Endodermal cell (in vitro differentiated cells): ENCODE measurements around the gene GPSM1. TPM values are rescaled to one million over a fixed set of nuclear protein-coding genes. Genes with fewer than 3 reads are reported as not detected.

ENCODE experiments used
- DNase-seq: peaks from one replicate; pipeline ENCODE4 v3.0.0-alpha.2; 2017
- H3K27ac ChIP-seq: 2 replicates; pipeline ENCODE4 v1.5.1; 2013; ENCODE audit warnings: mild to moderate bottlenecking, low read depth, low read length, moderate library complexity
- H3K27me3 ChIP-seq: 2 replicates; pipeline ENCODE4 v1.6.1; 2013; ENCODE audit warnings: mild to moderate bottlenecking, low read length, moderate library complexity; ENCODE audit not compliant: insufficient read depth, control insufficient read depth, poor library complexity, severe bottlenecking
- H3K36me3 ChIP-seq: 2 replicates; pipeline ENCODE4 v1.7.0; 2013; ENCODE audit warnings: mild to moderate bottlenecking, low read length, moderate library complexity; ENCODE audit not compliant: control insufficient read depth, insufficient read depth
- H3K4me1 ChIP-seq: one replicate; pipeline ENCODE4 v1.7.0; 2013; ENCODE audit warnings: low read length; ENCODE audit not compliant: control insufficient read depth, insufficient read depth
- H3K4me3 ChIP-seq: 2 replicates; pipeline ENCODE4 v1.5.1; 2013; ENCODE audit warnings: mild to moderate bottlenecking, low read length, moderate library complexity
- H3K9ac ChIP-seq: 2 replicates; pipeline ENCODE4 v1.6.1; 2013; ENCODE audit warnings: mild to moderate bottlenecking, low read length, moderate library complexity; ENCODE audit not compliant: poor library complexity, severe bottlenecking; ENCODE audit errors: extremely low read depth
- H3K9me3 ChIP-seq: 2 replicates; pipeline ENCODE4 v1.6.1; 2013; ENCODE audit warnings: mild to moderate bottlenecking, low read length, moderate library complexity; ENCODE audit not compliant: control insufficient read depth
- H3K27ac Mint-ChIP-seq: 2 replicates; pipeline ENCODE4 v1.8.0; 2020; ENCODE audit warnings: mixed read lengths
- H3K27me3 Mint-ChIP-seq: 2 replicates; pipeline ENCODE4 v1.8.0; 2021; ENCODE audit warnings: mild to moderate bottlenecking, mixed read lengths; ENCODE audit not compliant: insufficient read depth
- H3K36me3 Mint-ChIP-seq: 2 replicates; pipeline ENCODE4 v1.8.0; 2020; ENCODE audit warnings: low read depth, mixed read lengths
- H3K4me1 Mint-ChIP-seq: 2 replicates; pipeline ENCODE4 v1.8.0; 2020; ENCODE audit warnings: mixed read lengths
- H3K4me3 Mint-ChIP-seq: 2 replicates; pipeline ENCODE4 v1.8.0; 2020; ENCODE audit warnings: mild to moderate bottlenecking, moderate library complexity, mixed read lengths
- H3K9me3 Mint-ChIP-seq: 2 replicates; pipeline ENCODE4 v1.8.0; 2020; ENCODE audit warnings: mild to moderate bottlenecking, mixed read lengths
- CTCF ChIP-seq: fragments of 200-600 bp; sonication (generic); conservative IDR thresholded peaks from 2 replicates; pipeline ENCODE4 v1.5.0; 2021; ENCODE audit warnings: antibody characterized with exemption, mild to moderate bottlenecking
- WGBS, 2 experiments: methylation state at CpG; one replicate each; pipeline versions ENCODE4 v1.1.5 to v1.1.7; 2013; ENCODE audit warnings: missing lambda C conversion rate in 2 of 2, mixed read lengths in 1 of 2; ENCODE audit not compliant: insufficient coverage in 1 of 2, insufficient read length in 1 of 2; 5-methylcytosine and 5-hydroxymethylcytosine counted together
- total RNA-seq, 2 donors: library from RNA; stranded (reverse); fragmentation: NEBNext Ultra II Directional in 1 of 2; extraction: Animal tissue kit (Norgen Biotek cat#: 25700) in 1 of 2; gene quantifications; 2 replicates in 1 of 2; 3 replicates in 1 of 2; pipeline ENCODE4 v1.2.1, GENCODE V29; 2021

GPSM1 gene
- total RNA-seq, 2 donors from 2014 or later, result 37.2 to 38.6 TPM

DNA sequence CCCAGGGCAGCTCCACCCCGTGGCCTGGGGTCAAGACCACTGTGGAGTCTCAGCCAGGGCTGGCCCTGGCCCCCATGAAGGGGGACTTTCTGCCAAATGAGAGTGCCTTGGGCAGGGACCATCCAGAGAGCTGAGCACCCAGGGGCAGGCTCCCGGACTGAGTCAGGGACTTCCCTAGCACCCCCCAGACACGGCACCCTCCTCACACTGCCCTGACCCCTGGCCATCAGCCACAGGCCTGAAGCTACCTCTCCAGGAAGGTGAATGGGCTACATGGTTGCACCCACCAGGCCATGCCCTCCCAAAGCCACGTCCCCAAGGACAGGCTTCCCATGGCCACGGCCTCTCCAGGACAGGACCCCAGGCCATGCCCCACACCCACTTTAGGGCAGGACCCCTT is 32.9 kb upstream of the GPSM1 start:
- Mint-ChIP-seq H3K27ac (no peak overlapping the region), H3K4me3 (no peak overlapping the region), H3K36me3 (no peaks in the 10 kb centered on the region), H3K27me3 (no peaks in the 10 kb centered on the region), H3K4me1 (no peaks in the 10 kb centered on the region), H3K9me3 (no peaks in the 10 kb centered on the region)
- H3K9ac ChIP-seq, result no peak overlapping the region
- no peaks in the 10 kb centered on the region for H3K36me3 ChIP-seq
- no peak for TF ChIP-seq CTCF
- no peak for DNase-seq
- no peaks in the 10 kb centered on the region for H3K27me3 ChIP-seq
- WGBS, 2 experiments, result 92 to 96% methylated on average over 2 to 5 of the region's 5 CpGs
- H3K4me3 ChIP-seq, result no peak overlapping the region
- H3K9me3 ChIP-seq, result peaks cover 4% of the 10 kb centered on the region
- H3K27ac ChIP-seq, result no peak overlapping the region
- no peaks in the 10 kb centered on the region for H3K4me1 ChIP-seq

- Histone ChIP-seq H3K9me3 (peaks cover 4% of the 10 kb centered on the region), H3K27ac (no peak overlapping the region), H3K36me3 (no peaks in the 10 kb centered on the region), H3K4me3 (no peak overlapping the region), H3K27me3 (no peaks in the 10 kb centered on the region), H3K9ac (no peak overlapping the region), H3K4me1 (no peaks in the 10 kb centered on the region)
- DNase-seq, result no peak
- H3K36me3 Mint-ChIP-seq, result no peaks in the 10 kb centered on the region
- TF ChIP-seq CTCF, result no peak
- WGBS, 2 experiments, result 94 to 97% methylated on average over 9 to 16 of the region's 16 CpGs
- no peaks in the 10 kb centered on the region for H3K27me3 Mint-ChIP-seq
- no peaks in the 10 kb centered on the region for H3K9me3 Mint-ChIP-seq
- H3K27ac Mint-ChIP-seq, result no peak overlapping the region
- no peak overlapping the region for H3K4me3 Mint-ChIP-seq
- no peaks in the 10 kb centered on the region for H3K4me1 Mint-ChIP-seq
Observed at GRCh38 chr9:136295055-136295454, 32.3 kb upstream of the GPSM1 start.

DNA sequence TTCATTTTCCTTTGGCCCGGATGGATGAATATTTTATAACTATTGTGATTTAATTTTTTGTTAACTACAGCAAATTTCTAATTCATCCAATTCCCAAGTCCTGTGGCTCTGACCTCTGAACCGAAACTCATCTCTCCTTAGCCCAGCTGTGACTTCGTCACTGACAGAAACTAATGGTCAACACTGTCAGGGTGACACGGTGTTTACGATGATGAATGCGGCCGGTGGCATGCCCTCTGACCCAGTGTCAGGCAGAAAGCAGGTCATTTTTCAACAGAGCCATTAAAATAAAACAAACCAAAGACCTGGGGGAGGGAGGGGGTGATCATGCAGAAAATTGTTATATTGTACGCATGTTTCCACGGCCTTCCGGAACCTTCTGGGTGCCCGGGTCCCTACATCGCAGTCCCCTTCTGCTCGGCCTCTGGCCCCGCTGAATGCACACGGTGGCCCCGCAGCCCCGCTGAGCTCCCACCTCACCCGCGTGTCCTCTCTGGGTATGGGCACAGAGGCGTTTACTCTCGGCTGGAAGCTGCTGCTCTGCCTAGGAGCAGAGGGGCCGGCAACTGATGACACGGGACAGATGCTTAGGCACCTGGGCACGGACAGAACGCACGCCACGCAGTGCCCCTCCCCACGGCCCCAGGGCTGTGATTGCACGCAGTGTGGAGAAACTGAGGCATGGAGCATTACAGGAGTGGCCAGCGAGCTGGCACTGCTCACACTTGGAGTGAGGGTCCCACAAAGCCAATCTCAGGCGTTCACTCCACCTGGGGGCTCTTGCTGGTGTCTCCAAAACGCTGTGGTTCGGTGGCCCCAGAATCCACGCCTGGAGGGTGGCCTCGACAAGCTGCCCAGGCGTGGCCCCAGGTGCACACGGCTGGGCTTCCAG is 31.6 kb upstream of the GPSM1 start:
- Mint-ChIP-seq H3K4me1 (no peaks in the 10 kb centered on the region), H3K27ac (no peak overlapping the region), H3K36me3 (no peaks in the 10 kb centered on the region), H3K27me3 (no peaks in the 10 kb centered on the region), H3K9me3 (no peaks in the 10 kb centered on the region), H3K4me3 (no peak overlapping the region)
- no peak for DNase-seq
- H3K4me1 ChIP-seq, result no peaks in the 10 kb centered on the region
- 89 to 90% methylated on average over 30 to 36 of the region's 37 CpGs for WGBS, 2 experiments
- peaks cover 4% of the 10 kb centered on the region for H3K9me3 ChIP-seq
- no peak overlapping the region for H3K4me3 ChIP-seq
- TF ChIP-seq CTCF, result no peak
- H3K36me3 ChIP-seq, result no peaks in the 10 kb centered on the region
- no peak overlapping the region for H3K9ac ChIP-seq
- H3K27ac ChIP-seq, result no peak overlapping the region
- H3K27me3 ChIP-seq, result no peaks in the 10 kb centered on the region
